ENCODE measurements around the gene EN2.

Gene EN2

DNA sequence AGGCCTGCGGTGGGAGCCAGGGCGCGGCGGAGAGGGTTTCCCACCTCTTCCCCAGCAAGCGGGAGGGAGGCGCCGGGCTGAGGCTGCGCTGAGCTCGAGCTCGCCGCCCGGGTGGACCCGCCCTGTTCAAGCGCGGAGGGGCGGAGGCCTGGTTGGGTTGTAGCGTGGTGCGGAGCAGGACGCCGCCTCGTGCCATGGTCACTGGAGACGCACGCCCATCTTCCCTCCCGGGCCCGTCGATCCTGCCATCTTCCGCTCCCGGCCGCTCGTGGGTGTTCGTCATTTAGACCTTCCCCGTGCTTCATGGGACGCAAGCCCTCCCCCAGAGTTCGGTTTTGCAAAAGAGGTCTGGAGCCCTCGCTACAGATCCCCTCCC lies 9.3 kb upstream of the EN2 start:
- no peak for FAIRE-seq
- DNase-seq (ENCODE audit: insufficient read length, low spot score) = no peak
- TF ChIP-seq, protein P1, sequence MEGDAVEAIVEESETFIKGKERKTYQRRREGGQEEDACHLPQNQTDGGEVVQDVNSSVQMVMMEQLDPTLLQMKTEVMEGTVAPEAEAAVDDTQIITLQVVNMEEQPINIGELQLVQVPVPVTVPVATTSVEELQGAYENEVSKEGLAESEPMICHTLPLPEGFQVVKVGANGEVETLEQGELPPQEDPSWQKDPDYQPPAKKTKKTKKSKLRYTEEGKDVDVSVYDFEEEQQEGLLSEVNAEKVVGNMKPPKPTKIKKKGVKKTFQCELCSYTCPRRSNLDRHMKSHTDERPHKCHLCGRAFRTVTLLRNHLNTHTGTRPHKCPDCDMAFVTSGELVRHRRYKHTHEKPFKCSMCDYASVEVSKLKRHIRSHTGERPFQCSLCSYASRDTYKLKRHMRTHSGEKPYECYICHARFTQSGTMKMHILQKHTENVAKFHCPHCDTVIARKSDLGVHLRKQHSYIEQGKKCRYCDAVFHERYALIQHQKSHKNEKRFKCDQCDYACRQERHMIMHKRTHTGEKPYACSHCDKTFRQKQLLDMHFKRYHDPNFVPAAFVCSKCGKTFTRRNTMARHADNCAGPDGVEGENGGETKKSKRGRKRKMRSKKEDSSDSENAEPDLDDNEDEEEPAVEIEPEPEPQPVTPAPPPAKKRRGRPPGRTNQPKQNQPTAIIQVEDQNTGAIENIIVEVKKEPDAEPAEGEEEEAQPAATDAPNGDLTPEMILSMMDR (IDR thresholded peaks at IDR 0.05; ENCODE audit: insufficient read depth, missing control alignments) = no peak

DNA sequence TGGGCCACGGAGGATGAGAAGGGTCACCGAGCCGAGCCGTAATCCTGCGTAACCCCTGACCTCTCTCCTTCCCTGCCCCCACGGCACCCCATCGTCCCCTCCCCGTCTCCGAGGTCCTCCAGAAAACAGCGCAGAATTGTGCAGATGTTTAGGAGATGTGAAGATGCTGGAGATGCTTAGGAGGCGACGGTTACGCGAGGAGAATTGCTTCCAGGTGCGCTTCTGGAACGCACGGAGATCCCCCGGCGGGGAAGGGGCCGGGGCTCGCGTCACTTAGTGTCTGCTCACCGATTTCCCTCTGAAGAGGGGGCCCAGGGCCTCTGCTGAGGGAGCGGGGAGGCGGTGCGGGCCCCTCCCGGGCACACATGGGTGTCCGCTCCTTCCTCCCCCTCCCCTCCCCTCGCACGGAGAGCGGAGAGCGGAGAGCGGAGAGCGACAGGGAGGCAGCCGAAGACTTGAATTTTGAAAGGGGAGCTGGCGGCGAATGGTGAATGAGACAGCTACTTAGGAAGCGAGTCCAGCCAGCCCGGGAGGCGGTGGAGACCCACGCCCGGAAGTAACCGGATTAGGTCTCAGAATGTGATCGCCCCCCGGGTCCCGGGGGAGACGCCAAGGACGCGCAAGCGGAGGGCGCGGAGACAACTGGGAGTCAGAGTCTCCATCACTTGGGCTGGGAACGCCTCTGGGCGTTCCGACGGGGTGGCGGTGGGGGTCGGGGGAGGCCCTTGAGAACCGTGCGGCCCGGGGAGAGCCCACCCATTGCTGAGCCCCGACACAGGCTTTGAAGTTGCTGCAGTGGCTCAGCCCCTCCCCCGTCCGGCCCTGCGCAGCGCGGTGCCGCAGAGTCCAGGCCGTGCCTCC lies 8.7 kb upstream of the EN2 start:
- FAIRE-seq (no peak), DNase-seq (ENCODE audit: insufficient read length, low spot score) (no peak)
- TF ChIP-seq, protein P1 (IDR thresholded peaks at IDR 0.05; ENCODE audit: insufficient read depth, missing control alignments) = no peak

DNA sequence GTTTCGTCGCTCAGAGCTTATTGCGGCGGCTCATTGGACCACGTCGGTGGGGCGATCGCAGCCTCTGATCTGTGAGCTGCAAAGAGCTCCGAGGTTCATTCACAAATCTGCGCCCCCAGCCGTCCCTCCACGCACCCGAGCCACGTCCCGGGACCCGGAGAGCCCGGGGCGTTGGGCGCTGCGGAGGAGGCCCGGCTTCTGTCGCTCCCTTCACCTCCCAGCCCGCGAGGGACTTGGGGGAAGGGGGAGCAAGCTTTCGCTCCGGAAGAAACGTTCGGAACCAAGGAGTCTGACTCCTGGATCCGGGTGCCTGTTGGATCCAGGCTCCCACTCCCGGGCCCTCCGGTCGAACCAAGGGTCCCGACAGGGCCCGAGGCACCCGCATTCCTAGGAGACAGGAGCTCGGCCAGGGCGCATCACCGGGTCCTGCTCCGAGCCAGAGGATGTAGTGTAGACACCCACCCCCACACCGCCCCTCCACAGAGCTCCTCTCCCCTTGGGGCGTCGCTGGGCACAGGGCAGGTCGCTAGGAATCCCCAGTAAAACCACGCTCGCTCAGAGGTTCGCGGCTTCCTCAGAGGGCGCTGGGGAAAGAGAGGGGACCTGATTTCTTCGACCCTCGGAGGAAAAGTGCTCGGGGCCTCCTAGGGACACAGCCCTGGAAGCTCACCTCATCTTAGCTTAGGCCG lies 7.9 kb upstream of the EN2 start:
- DNase-seq (ENCODE audit: insufficient read length, low spot score) = no peak
- no peak for FAIRE-seq
- TF ChIP-seq, protein P1 (IDR thresholded peaks at IDR 0.05; ENCODE audit: insufficient read depth, missing control alignments) = no peak

DNA sequence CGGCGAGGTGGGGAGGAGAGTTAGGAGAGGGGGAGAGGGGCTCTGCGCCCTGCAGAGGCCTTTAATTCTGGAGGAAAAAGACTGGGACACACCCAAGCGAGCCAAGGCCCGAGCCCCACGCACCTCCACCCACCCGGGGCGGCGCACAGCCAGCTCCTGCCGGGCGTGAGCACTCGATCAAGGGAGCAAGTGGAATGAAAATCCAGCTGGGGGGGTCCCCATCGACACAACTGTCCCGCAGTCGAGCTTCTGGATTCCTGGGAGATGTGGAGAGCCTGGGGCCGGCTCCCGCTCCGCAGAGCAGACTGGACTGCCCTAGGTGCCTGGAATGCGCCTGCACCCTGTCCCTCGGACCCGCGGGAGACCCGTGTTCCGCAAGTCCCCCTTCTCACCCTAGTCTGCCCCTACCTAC lies 7.4 kb upstream of the EN2 start:
- FAIRE-seq (no peak), DNase-seq (ENCODE audit: insufficient read length, low spot score) (no peak)
- TF ChIP-seq, protein P1 (IDR thresholded peaks at IDR 0.05; ENCODE audit: insufficient read depth, missing control alignments) = no peak

DNA sequence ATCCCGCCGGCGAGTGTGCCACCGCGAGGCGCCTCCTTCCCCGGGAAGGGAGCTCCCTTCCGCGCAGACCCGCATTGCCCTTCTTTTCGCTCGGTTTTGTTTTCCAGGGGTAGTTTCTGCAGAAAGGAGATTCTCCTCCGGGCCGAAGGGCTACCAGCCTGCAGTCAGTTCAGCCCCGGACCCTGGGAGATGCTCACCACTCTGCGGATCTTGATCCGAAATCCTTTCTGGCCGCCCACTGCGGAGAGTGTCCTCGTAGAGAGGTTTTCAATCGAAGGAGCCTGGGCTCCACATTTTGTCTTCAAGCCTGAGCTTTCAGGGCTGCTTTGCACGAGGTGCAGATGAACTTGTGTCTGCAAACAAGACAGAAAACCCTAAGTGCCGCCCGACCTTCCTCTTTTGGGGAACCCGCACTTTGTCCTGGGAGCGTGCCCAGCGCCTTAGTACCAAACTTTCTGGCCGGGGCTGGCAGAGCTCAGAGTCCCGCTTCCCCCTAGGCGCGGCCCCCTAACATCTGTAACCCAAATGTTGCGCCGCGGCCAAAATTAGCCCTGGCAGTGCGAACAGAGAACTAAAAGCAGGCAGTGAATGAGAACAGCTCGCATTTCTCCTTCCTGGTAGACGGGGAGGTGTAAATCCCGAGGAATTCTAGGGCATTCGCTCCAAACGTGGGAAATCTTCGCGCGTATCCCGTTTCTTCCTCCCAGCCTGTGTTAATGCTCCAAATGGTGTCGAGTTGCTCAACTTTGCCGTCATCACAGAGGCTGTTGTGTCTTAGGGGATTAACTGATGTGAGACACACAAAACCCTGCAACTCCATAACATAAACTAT lies 6.7 kb upstream of the EN2 start:
- DNase-seq (ENCODE audit: insufficient read length, low spot score) (no peak), FAIRE-seq (no peak)
- TF ChIP-seq, protein P1 (IDR thresholded peaks at IDR 0.05; ENCODE audit: insufficient read depth, missing control alignments) = no peak

DNA sequence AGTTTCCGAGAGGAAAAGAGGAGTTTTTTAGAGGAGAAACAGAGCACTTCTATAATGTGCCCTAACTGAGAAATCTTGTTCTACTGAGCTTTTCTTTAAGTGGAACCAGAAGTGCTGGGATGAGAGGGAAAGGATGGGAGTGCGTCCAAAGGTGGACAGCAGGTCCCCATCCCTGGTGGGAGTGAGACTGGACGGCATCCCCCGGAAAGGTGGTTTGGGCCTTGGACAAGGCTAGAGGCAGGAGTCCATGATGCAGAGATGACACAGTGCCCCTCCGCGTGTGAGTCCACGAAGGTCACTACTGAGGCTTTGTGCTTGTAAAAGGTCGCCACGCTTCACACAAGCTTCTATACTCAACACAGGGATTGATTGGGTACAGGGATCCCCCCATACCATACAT lies 6.1 kb upstream of the EN2 start:
- FAIRE-seq (no peak), DNase-seq (ENCODE audit: insufficient read length, low spot score) (no peak)
- TF ChIP-seq, protein P1 (IDR thresholded peaks at IDR 0.05; ENCODE audit: insufficient read depth, missing control alignments) = no peak

Data from D721Med (cell line).